Panc1 (cell line): ENCODE measurements around the gene GPLD1. TPM values are rescaled to one million over a fixed set of nuclear protein-coding genes. Genes with fewer than 3 reads are reported as not detected.

Source experiments
- ATAC-seq: fragments of 200-7000 bp; cut with Tn5 transposase; 2 replicates; pipeline ENCODE4 v1.9.1; 2020; ENCODE audit warnings: mild to moderate bottlenecking, moderate library complexity
- BruUV-seq: library from RNA; stranded (reverse); fragments of 400-500 nt; replicated peaks from 2 replicates; lab custom pipeline; 2021; lab: Mats Ljungman, UMichigan
- CTCF ChIA-PET: fragments of 300-600 bp; sonication (Branson Sonifier 250); formaldehyde crosslinking; loops from one replicate; lab custom pipeline; 2022; ENCODE audit warnings: antibody characterized with exemption; lab: Charles Lee
- POLR2A ChIA-PET: fragments of 300-600 bp; sonication (Branson Sonifier 250); formaldehyde crosslinking; loops from one replicate; lab custom pipeline; 2022; ENCODE audit warnings: antibody characterized with exemption; lab: Charles Lee
- DNase-seq: peaks from one replicate; pipeline ENCODE4 v3.0.0-alpha.2; 2010; ENCODE audit warnings: low read depth, low spot score
- H3K27ac ChIP-seq: 2 replicates; pipeline ENCODE4 v1.5.1; 2011; ENCODE audit warnings: mild to moderate bottlenecking, low read length, inconsistent platforms
- H3K27me3 ChIP-seq: fragments of 200-500 bp; sonication (Bioruptor generic); 2 replicates; pipeline ENCODE4 v1.6.0; 2014; ENCODE audit warnings: low read length, inconsistent platforms; ENCODE audit not compliant: control insufficient read depth, insufficient read depth
- H3K36me3 ChIP-seq: fragments of 200-500 bp; sonication (Bioruptor generic); 2 replicates; pipeline ENCODE4 v1.5.1; 2014; ENCODE audit warnings: inconsistent platforms, mild to moderate bottlenecking, low read length, moderate library complexity; ENCODE audit not compliant: control insufficient read depth, insufficient read depth
- H3K4me1 ChIP-seq: 2 replicates; pipeline ENCODE4 v1.5.1; 2011; ENCODE audit warnings: inconsistent platforms, mild to moderate bottlenecking, low read length, moderate library complexity; ENCODE audit not compliant: control insufficient read depth, insufficient read depth
- H3K4me3 ChIP-seq, 2 experiments: 2 replicates each; pipeline ENCODE4 v1.5.1; 2011 to 2012; ENCODE audit warnings: low read depth in 2 of 2, low read length in 2 of 2, mild to moderate bottlenecking in 2 of 2, inconsistent platforms in 1 of 2, moderate library complexity in 1 of 2
- H3K9me3 ChIP-seq: fragments of 200-500 bp; sonication (Bioruptor generic); 2 replicates; pipeline ENCODE4 v1.5.1; 2014; ENCODE audit warnings: low read depth, mild to moderate bottlenecking, inconsistent platforms, low read length, moderate library complexity; ENCODE audit not compliant: control insufficient read depth, insufficient read depth
- CTCF ChIP-seq: fragments of 450-650 bp; IDR thresholded peaks from 2 replicates; pipeline ENCODE4 v1.5.1; 2017; ENCODE audit warnings: mild to moderate bottlenecking
- POLR2AphosphoS5 ChIP-seq: IDR thresholded peaks from 2 replicates; pipeline ENCODE4 v1.6.1; 2012; ENCODE audit warnings: mild to moderate bottlenecking, low read depth, low read length, moderate library complexity
- REST ChIP-seq, 2 experiments: IDR thresholded peaks; 2 replicates each; pipeline ENCODE4 v1.6.1; 2011 to 2012; ENCODE audit warnings: low read depth in 2 of 2, control low read depth in 1 of 2, low read length in 1 of 2, mild to moderate bottlenecking in 1 of 2, moderate library complexity in 1 of 2; ENCODE audit not compliant: insufficient read depth in 1 of 2
- SIN3A ChIP-seq: IDR thresholded peaks from 2 replicates; pipeline ENCODE4 v1.6.1; 2012; ENCODE audit warnings: low read depth, mild to moderate bottlenecking, low read length, moderate library complexity, borderline replicate concordance; ENCODE audit not compliant: insufficient read depth
- TCF7L2 ChIP-seq: IDR thresholded peaks from 2 replicates; pipeline ENCODE4 v1.6.1; 2011; ENCODE audit warnings: mild to moderate bottlenecking, low read depth, low read length, inconsistent platforms
- in situ Hi-C: cut with HindIII; loops from 2 replicates; pipeline ENCODE4 v1.10.0; 2016; ENCODE audit warnings: low sequenced_read_pairs, low pct_unique_long_range_greater_than_20kb
- intact Hi-C: fragments of 100-400 bp; cut with micrococcal nuclease; formaldehyde crosslinking; loops from one replicate; pipeline ENCODE4 v1.10.0; 2022; ENCODE audit not compliant: unreplicated experiment
- total RNA-seq: library from RNA; stranded (reverse); gene quantifications from one replicate; pipeline ENCODE4 v1.2.1, GENCODE V29; 2021; ENCODE audit not compliant: unreplicated experiment

GPLD1 gene
- total RNA-seq, 1 experiment from 2014 or later, result 0.98 TPM

- no peak for TF ChIP-seq TCF7L2
- TF ChIP-seq CTCF, result peak; percentile 82
- CTCF ChIA-PET, result interaction anchor here (0.6 to 0.7 kb wide), 2 partner anchors 9 to 194 kb away, joined by 7 to 13 read pairs; no protein-coding TSS in a partner anchor
- in situ Hi-C loops (no loop called here), intact Hi-C loops (no loop called here)
- H3K36me3 ChIP-seq, result no peaks in the 10 kb centered on the region
- peaks cover 6% of the 10 kb centered on the region for H3K27me3 ChIP-seq
- H3K27ac ChIP-seq, result no peak overlapping the region
- ATAC-seq, result no peak
- no peaks in the 10 kb centered on the region for H3K9me3 ChIP-seq
- H3K4me1 ChIP-seq, result peaks cover 5% of the 10 kb centered on the region; the same call in 1 of the 2 replicates
- no TSS peak for BruUV-seq
- no peak overlapping the region for H3K4me3 ChIP-seq
- DNase-seq, result no peak
- POLR2A ChIA-PET, result interaction anchor here (0.7 kb wide), 1 partner anchor 778 kb away, joined by 12 read pairs; no protein-coding TSS in a partner anchor
Measured at GRCh38 chr6:24492475-24492874, 3.1 kb upstream of the GPLD1 start.

GRCh38 chr6:24490948-24491347 is 1.6 kb upstream of the GPLD1 start:
- no peaks in the 10 kb centered on the region for H3K9me3 ChIP-seq
- no peak overlapping the region for H3K27ac ChIP-seq
- H3K36me3 ChIP-seq, result no peaks in the 10 kb centered on the region
- H3K27me3 ChIP-seq, result peaks cover 6% of the 10 kb centered on the region
- TF ChIP-seq REST (IDR thresholded peaks at IDR 0.05; ENCODE audit: insufficient read depth in 1 of 2, low read depth in 2 of 2, low read length in 1 of 2) (no peak), SIN3A (no peak), POLR2AphosphoS5 (no peak), TCF7L2 (no peak), CTCF (no peak)
- H3K4me3 ChIP-seq, result no peak overlapping the region
- intact Hi-C loops, result no loop called here
- BruUV-seq, result no TSS peak
- peaks cover 5% of the 10 kb centered on the region; the same call in 1 of the 2 replicates for H3K4me1 ChIP-seq
- DNase-seq (no peak), ATAC-seq (no peak)
- in situ Hi-C loops, result no loop called here
- POLR2A ChIA-PET, result no interaction called here
- CTCF ChIA-PET, result no interaction called here
